Heart left ventricle (tissue), 13 donors: ENCODE measurements around the gene PDCL2.

Source experiments
- POLR2A ChIP-seq, 2 donors: fragments of 450-650 bp; IDR thresholded peaks; one replicate each; pipeline ENCODE4 v1.6.1; 2017; ENCODE audit warnings: antibody characterized with exemption in 2 of 2, mild to moderate bottlenecking in 2 of 2, moderate library complexity in 2 of 2
- TF ChIP-seq, protein P1 (sequence below), 12 donors: fragments of 200-600 bp; sonication (generic) in 4 of 12; IDR thresholded peaks; one replicate each; pipeline versions ENCODE4 v1.5.0 to v1.8.0; 2018 to 2022; ENCODE audit warnings: antibody characterized with exemption in 12 of 12, mild to moderate bottlenecking in 5 of 12
- donor health status: ischemic (EF 13 %, LVEDD 7.1; RV severe dilation, severe dysfunction).
- donor health status: DM: no; HTN: yes; CAD: no.
- donor health status: DM: no; HTN: no; CAD: no.
- donor health status: ischemic (EF 25% LVEDD 6.9; RV normal size, moderate dysfunction).
- donor health status: ischemic (EF 25% LVEDD 5.7; RV mildly dilated, moderate dysfunction).
- donor health status: ischemic (EF 35%, LVEDD 5.7; RV mildly dilated, moderate dysfunction).
- donor health status: nonischemic (EF 11% LVEDD 7.7; RV severe dilation, severe dysfunction).
- donor health status: DM: yes; HTN: yes; CAD: no.
- donor health status: PGD.
- donor health status: ischemic (EF 29% LVEDD 5.4; RV normal size, mild dysfunction).
- donor health status: nonischemic (EF 23%, LVEDD 6.1; RV moderate dilation, normal function).

DNA sequence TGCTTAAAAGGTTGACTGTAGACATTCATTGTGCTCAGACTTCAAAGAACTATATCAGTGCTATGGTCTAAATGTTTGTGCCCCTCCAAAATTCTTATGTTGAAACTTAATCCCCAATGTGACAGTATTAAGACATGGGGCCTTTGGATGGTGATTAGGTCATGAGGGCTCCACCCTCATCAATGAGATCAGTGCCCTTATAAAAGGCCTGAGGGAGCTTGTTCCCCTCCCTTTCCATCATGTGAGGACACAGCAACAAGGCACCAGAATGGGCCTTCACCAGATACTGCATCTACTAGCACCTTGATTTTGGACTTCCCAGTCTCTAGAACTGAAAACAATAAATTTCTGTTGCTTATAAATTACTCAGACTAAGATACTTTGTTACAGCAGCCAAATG is 73.6 kb downstream of the PDCL2 start:
- TF ChIP-seq, protein P1, sequence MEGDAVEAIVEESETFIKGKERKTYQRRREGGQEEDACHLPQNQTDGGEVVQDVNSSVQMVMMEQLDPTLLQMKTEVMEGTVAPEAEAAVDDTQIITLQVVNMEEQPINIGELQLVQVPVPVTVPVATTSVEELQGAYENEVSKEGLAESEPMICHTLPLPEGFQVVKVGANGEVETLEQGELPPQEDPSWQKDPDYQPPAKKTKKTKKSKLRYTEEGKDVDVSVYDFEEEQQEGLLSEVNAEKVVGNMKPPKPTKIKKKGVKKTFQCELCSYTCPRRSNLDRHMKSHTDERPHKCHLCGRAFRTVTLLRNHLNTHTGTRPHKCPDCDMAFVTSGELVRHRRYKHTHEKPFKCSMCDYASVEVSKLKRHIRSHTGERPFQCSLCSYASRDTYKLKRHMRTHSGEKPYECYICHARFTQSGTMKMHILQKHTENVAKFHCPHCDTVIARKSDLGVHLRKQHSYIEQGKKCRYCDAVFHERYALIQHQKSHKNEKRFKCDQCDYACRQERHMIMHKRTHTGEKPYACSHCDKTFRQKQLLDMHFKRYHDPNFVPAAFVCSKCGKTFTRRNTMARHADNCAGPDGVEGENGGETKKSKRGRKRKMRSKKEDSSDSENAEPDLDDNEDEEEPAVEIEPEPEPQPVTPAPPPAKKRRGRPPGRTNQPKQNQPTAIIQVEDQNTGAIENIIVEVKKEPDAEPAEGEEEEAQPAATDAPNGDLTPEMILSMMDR (IDR thresholded peaks at IDR 0.05) = no peak
- no peak for TF ChIP-seq POLR2A (IDR thresholded peaks at IDR 0.05)
